ENCODE data around the gene LRRC8E. TPM values are rescaled to one million over a fixed set of nuclear protein-coding genes. Genes with fewer than 3 reads are reported as not detected.
"Not testable (repeated sequence)": the region's sequence is repeated elsewhere in the genome, so short reads cannot be mapped to it uniquely, and the experiment has no call there.

Gene LRRC8E
- total RNA-seq, 1 experiment from 2014 or later = 30.8 TPM

DNA sequence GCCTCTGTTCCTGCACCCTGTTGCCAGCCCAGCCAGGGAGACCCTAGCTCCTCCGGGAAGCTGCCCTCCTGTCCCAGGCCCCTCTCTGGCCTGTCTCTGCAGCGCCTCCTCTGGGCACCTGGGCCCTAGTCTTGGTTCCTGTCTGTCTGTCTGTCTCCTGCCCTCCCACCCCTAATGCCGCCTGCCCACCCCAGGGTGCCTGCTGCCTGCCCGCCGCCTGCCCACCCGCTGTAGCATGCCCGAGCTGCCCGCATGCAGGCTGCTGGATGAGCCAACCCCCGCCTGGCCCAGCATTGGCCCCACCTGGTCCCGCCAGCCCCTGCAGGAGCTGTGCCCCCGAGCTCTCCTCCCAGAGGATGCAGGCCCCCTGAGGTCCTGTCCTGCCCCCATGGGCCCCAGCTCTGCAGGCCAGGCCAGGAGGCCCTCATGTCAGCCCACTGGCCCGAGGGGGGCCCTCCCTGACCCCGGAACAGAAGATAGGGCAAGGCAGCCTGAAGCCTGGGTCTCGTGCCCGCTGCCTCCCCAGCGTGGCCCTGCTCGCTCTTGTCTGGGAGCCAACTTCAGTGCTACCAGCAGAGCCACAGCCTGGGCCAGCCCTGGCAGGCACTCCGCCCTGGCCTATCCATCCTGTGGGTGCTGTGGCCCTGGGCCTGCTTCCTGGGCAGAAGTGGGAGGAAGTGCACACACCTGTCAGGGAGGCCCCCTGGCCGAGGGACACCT is 20.6 kb downstream of the LRRC8E start:
- no peak for DNase-seq (ENCODE audit: low spot score)

DNA sequence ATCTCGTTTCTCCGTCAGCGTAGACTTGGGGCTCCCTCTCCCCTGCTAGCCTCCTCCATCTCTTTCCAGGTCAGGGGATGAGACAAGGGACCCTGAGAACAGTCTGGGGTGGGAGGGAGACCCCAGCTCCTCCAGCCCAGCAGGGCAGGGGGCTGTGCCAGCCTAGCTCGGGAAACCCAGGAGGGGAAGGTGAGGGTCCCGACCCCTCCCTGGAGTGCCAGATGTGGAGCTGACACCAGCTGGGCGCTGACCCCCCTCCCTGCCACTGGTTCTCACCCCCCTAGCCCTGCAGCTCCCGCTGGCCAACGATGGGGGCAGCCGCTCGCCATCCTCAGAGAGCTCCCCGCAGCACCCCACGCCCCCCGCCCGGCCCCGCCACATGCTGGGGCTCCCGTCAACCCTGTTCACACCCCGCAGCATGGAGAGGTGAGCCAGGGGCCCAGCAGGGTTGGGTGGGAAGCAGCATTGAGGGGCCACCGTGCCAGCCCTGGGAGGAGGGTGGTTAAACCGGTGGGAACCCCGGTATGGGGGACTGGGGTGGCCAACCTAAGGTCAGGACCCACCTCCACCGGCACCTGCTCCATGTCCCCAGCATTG is 21.3 kb downstream of the LRRC8E start:
- DNase-seq (ENCODE audit: low spot score) = no peak

DNA sequence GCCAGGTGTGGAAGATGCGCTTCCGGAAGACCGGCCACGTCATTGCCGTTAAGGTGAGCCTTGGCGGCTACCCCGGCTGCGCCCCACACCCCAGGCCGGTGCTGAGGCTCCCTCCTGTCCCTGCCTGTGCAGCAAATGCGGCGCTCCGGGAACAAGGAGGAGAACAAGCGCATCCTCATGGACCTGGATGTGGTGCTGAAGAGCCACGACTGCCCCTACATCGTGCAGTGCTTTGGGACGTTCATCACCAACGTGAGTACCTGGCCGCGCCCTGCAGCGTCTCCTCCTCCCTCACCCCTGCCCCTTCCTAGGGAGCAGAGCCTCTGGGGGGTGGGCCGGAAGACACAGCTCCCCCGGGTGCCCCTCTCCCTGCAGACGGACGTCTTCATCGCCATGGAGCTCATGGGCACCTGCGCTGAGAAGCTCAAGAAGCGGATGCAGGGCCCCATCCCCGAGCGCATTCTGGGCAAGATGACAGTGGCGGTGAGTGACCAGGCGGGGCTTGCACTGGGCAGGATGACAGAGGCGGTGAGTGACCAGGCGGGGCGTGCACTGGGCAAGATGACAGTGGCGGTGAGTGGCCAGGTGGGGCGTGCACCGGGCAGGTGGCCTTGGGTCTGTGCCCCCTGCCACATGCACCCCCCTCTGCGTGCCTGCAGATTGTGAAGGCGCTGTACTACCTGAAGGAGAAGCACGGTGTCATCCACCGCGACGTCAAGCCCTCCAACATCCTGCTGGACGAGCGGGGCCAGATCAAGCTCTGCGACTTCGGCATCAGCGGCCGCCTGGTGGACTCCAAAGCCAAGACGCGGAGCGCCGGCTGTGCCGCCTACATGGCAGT is 22.2 kb downstream of the LRRC8E start:
- DNase-seq (ENCODE audit: low spot score) = no peak

DNA sequence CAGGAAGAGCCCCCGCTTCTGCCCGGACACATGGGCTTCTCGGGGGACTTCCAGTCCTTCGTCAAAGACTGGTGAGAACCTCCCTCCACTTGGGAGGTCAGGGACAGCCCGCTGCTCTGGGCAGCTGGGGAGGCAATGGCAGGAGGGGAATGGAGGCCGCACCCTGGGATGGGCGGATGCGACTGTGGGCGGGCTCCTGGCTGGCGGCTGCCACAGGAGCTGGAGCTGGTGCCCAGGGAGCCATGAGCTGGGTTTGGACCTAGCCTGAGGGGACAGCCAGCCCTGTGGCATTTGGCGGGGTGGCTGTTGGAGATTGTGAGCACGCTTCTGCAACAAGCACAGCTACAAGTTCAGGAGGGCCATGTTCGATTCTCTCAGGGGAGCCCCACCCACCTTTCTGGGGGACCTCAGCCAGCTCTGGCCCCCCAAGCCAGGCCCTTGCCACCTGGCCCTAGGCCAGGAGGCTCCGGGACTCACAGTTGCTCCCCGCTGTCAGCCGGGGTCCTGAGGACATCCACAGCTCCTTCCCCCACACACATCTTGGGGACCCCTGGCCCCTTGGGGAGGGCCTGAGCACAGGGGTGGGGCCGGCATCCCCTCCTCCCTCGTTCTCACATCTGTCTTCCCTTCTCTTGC is 23.3 kb downstream of the LRRC8E start:
- no peak for DNase-seq (ENCODE audit: low spot score)

DNA sequence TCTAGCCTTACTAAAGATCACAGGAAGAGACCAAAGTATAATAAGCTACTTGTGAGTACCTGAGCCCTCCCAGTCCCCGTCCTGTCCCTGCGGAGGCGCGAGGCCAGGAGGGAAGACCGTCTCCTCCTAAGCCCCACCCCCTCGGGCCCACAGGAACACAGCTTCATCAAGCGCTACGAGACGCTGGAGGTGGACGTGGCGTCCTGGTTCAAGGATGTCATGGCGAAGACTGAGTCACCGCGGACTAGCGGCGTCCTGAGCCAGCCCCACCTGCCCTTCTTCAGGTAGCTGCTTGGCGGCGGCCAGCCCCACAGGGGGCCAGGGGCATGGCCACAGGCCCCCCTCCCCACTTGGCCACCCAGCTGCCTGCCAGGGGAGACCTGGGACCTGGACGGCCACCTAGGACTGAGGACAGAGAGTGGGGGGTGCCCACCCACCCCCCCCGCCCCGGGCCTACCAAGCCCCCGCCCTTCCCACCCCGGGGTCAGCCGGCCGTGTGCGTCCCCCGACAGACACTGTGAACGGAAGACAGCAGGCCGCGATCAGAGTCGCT is 23.9 kb downstream of the LRRC8E start:
- no peak for DNase-seq (ENCODE audit: low spot score)

DNA sequence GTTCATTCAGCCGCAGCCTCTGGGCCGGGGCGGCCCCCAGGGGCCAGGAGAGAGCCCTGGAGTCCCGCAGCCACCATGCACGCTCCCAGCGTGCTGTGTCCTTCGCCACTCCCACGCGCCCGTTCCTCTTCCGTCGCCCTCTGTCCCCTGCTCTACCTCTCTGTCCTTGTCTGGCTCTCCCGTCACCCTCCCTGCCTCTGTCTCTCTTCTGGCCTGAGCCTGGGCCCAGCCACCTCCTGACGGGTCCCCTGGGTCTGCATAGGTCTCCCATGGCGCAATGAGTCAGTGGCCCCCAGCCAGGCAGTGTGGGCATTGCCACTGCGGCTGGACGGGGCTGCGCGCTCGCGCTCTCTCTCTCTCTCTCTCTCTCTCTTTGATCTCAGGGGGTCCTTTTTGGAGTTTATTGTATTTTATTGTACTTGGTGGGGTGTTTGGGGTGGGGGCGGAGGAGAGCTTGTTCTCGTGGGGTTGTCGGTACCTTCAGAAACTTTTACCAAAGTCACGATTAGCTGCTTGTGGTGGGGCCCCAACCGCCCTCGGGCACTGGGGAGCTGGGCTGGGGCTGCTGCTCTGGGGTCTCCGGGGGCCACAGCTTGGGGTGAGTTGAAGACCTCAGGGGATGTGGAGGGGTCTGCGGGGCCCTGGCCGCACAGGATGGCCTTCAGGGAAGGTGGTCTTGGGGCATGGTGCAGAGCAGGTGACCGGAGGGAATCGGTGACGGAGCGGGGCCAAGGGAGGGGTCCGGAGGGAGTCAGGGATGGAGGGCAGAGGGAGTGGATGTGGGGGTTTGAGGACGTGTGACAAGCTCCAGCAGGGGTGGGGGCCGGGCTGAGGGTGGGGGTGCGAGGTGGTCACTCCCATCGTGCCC is 24.6 kb downstream of the LRRC8E start:
- no peak for DNase-seq (ENCODE audit: low spot score)

DNA sequence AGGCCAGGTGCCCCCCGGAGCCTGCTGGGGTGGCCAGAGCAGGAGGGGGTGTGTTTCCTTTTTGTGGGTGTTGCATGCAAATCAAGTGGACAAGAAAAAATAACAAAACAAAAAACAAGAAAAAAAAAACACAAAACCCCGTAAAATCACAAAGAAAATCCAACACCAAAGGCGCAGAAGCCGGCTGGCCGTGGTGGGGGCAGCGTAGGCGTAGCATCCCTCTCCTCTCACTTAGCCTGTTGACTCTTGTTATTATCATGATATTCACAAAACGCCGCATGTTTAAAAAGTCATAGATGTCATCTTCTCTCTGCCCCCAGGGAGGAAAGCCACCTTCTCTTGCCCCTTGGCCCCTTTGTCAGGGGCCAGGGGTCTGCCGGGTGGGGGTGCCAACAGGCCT is 25.3 kb downstream of the LRRC8E start:
- DNase-seq (ENCODE audit: low spot score) = no peak

DNA sequence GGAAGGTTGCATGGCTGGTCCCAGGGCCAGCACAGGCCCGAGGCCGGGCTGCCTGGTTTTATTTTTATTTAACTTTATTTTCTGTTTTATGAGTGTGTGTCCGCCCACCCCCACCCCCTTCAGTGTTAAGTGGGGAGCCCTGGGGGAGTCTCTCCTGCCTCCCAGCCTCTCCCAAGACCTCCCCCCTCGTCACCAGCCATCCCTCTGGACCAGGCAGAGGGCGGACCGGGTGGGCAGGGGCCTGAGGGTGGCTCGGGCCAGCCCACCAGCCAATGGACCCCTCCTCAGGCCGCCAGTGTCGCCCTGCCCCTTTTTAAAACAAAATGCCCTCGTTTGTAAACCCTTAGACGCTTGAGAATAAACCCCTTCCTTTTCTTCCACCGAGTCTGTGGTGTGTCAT is 25.8 kb downstream of the LRRC8E start:
- no peak for DNase-seq (ENCODE audit: low spot score)

DNA sequence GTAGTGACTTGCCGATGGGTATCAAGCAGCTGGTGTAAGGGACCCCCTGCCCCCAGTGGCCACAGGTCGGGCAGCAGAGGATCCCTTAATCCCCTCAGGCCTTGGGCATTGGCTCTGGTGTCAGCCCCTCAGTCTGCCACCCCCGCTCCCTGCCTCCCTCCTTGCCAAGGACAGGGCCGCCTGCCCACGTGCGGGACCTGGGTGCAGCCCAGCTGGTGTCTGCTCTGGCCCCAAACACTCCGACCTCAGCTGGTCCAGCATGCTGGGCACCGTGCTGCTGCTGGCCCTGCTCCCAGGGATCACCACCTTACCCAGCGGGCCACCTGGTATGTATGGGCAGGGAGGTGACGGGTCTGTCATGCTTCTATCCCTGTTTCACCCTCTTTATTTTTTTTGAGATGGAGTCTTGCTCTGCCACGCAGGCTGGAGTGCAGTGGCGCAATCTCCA is 26.3 kb downstream of the LRRC8E start, which contains the start of gene TGFBR3L:
Gene TGFBR3L, plus strand, starts transcription at position 233 of the 448 bp plus-strand sequence.
- no peak for DNase-seq (ENCODE audit: low spot score)

DNA sequence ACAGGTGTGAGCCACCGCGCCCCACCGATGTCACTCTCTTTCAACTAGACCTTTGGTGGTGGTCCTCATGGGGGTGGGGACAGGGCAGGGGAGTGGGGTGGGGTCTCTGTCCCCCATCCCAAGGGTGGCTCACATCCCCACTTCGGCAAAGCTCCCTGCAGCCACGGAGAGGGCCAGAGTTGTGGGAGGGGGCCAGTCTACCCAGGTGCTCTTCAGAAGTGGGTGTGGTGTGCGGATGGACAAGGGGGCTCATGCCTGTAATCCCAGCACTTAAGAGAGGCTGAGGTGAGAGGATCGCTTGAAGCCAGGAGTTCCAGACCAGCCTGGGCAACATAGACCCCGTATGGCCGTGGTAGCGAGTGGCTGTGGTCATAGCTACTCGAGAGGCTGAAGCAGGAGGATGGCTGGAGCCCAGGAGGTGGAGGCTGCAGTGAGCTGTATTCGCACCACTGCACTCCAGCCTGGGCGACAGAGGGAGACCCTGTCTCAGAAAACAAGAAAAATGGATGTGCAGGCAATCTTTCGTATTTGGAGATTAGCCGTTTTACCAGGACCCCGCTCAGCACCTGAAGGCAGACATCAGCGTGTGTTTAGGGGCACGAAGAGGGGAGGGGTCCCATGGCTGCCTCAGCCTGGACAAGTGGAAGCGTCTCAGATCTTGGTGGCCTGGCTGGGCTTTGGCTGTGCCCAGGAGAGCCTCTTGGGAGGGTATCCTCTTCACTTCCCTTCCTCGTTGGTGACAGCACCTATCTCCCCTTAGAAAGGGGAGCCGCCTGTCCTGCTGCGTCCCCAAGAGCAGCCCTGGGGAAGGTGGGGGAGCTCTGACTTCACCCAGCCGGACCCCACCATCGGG is 27.2 kb downstream of the LRRC8E start:
- DNase-seq (ENCODE audit: low spot score) = no peak

DNA sequence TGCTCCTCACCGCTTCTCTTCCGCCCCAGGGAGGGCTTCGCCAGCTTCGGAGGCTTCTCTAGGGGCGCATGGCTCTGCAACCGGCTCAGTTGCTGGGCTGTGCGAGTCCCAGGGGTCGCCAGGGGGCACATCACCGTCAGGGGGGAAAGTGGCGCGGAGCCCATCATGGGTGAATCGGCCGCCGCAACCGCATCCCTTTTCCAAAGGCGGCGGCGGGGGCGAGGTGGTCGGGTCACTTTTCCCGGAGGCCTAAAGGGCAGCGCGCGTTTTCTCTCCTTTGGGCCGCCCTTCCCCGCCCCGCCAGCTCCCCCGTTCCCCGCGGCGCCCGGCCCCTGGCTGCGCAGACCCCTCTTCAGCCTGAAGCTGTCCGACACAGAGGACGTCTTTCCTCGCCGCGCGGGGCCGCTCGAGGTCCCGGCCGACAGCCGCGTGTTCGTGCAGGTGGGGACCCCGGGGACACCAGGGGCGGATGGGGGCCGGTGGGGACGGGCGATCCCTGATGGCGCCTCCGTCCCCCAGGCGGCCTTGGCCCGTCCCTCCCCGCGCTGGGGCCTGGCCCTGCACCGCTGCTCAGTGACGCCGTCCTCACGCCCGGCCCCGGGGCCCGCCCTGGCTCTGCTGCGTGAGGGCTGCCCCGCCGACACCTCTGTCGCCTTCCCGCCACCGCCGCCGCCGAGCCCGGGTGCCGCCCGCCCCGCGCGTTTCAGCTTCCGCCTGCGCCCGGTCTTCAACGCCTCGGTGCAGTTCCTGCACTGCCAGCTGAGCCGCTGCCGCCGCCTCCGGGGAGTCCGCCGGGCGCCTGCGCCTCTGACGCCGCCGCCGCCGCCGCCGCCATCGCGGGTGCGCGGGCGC is 28.0 kb downstream of the LRRC8E start:
- no peak for DNase-seq (ENCODE audit: low spot score)

DNA sequence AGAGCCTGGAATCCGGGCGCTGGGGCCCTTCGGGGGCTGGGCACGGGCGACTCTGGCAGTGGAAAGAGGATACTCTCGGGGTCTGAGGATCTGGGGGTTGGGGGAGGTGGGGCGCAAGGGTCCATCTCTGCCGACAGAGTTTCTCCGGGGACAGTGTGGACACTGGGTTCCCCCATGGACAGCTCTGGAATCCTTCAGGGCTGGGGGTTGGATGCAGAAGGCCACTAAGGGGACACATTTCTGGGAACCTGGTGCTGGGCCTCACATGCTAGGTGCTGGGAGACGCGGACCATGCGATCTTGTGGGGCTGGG is 28.6 kb downstream of the LRRC8E start:
- no peak for DNase-seq (ENCODE audit: low spot score)

DNA sequence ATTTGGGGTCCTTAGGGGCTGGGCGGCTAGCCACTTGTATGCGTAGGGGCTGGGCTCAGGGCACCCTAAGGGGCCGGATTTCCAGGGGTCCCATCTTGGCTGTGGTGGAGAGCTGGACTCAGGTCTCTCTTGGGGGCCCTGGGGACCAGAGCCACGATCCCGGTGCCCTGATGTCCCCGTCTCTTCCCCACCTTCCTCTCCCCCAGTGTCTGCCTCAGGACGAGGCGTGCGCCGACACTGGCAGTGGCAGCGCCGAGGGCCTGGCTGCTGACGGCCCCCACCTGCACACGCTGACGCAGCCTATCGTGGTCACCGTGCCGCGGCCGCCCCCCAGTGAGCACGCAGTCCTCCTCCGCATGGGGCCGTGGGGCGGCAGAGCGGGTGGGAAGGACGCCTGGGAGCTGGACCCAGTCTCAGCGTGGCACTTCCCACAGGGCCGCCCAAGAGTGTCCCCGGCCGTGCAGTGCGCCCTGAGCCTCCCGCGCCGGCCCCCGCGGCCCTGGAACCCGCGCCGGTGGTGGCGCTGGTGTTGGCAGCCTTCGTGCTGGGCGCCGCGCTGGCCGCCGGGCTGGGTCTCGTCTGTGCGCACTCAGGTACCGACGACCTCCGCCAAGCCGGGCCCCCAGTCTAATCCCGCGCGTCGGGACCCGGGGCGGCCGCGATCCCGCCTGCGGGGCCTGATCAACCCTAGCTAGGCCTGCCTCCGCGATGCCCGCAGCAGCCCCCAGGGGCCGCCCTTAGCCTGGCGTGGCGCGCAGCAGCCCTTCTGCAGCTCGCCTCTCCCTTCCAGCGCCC is 29.2 kb downstream of the LRRC8E start:
- no peak for DNase-seq (ENCODE audit: low spot score)

DNA sequence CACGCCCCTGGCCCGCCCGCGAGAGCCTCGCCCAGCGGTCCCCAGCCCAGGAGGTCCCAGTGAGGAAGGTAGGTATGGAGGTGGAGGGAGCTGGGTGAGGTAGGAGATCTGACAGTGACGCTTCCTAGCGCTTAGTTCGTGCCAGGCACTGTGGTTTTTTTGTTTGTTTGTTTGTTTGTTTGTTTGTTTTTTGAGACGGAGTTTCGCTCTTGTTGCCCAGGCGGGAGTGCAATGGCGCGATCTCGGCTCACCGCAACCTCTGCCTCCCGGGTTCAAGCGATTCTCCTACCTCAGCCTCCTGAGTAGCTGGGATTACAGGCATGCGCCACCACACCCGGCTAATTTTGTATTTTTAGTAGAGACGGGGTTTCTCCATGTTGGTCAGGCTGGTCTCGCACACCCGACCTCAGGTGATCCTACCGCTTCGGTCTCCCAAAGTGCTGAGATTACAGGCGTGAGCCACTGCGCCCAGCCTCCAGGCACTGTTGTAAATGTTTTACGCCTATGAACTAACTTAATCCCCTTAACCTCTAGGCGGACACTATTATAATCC is 29.8 kb downstream of the LRRC8E start:
- not testable (repeated sequence) for DNase-seq (ENCODE audit: low spot score)

DNA sequence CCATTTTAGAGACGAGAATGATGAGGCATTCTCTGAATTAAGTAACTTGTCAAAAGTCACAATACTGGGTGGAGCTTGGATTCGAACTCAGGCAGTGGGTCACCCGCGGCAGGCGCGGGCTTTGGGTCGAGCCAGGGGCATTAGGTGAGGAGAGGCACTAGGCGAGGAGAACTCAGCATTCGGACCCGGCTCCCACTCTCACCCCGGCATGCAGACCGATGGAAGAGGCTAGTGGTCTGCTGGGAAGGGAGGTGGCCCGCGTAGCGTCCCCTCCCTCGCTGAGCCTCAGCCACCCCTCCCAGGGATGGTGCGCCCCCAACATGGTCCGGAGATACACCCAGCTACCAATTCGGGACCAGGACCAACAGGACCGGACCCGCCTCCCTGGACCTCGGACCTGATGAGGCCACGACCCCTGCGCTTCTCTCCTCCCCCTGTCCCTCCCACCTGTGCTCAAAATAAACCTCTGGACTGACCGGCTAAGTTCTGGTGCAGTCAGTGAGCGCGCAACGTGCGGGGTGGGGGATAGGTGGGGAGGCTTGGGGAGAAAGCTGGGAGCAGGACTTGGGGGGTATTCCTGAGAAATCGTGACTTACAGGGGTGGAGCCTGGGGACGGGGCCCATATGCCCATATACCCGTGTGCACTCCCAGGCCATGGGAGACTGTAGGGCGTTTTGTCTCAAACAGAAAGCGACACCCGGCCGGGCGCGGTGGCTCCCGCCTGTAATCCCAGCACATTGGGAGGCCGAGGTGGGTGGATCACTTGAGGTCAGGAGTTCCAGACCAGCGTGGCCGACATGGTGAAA is 30.5 kb downstream of the LRRC8E start:
- no peak for DNase-seq (ENCODE audit: low spot score)

DNA sequence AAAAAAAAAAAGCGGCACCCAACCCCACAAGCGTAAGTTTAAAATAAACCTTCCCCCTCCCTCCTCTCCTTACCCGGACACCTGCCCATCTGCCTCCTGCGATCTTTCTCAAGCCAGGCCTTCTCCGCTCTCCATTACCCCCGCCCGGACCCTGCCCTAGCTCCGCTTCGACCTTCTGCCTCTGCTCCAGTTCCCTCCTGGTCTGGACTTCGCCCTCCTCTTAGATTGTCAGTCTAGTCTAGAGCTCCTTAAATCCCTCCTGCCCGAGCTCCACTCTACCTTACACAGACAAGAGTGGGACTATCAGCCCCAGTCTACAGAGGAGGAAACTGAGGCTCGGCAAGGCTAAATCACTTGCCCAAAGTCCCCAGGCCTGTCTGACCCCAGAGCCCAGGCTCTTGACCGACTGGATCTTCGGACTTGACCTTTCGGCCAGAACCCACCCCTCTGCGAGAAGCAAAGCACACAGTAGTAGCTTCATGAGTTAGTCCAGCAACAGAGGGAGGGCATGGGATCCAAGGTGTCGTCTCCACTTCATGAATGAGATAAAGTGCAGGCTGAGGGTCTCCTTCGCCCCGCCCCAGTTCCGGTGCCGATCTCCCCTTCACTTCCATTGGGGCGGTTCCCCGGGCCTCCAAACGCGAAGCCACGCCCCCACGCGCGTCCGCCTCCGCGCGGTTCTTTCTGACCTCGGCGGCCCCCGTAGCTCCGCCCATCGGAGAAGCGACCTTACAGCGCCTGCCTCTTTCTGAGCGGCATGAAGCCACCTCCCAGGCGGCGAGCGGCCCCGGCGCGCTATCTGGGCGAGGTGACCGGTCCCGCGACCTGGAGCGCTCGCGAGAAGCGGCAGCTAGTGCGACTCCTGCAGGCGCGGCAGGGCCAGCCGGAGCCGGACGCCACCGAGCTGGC is 31.6 kb downstream of the LRRC8E start, which contains the start of gene SNAPC2:
Gene SNAPC2, plus strand, starts transcription at position 729 of the 909 bp plus-strand sequence. Its CDS starts 29 bp downstream, at position 758.
- DNase-seq (ENCODE audit: low spot score) = peak; percentile 87
